Measurements from ENCODE around the gene DIO3.

DIO3 gene

DNA sequence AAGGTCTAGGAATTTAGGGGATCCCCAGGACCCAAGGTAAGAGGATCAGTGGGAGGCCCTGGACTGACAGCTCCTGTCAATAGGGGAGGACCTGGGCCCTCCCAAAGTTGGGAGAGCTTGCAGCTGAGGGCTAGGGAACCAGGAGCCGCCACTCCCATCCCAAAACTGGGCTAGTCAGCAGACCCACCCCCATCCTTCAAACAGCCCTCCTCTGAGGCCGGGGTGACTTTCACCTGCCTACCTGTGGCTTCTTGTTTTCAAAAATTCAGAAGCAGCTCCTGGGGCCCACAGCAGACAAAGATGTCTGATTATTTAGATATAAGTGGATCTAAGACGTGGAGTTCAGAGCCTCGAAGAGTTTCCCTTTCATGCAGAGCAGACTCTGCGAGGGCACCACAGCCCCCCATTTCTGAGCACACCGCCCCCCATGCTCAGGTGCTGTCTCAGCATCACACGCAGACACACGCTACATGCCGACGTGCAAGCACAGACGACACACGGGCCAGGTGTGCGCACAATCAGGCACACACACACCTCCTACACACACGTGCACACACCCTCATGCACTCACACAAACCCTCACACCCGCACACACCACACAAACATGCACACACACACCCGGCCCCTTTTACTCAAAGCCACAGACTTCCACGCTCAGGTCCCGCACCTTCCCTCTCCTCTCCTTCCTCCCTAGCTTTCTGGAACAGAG, 21.9 kb downstream of the DIO3 start:
- Histone ChIP-seq H3K4me1 (ENCODE audit: control extremely low read depth in 1 of 4, control insufficient read depth in 4 of 4, insufficient read depth in 4 of 4, low read length in 3 of 4) (peaks cover 0 to 2% (median under 1%) of the 10 kb centered on the region in 4 experiments), H3K27me3 (replicated peaks in 2 of 5; ENCODE audit: control insufficient read depth in 4 of 5, insufficient read depth in 5 of 5, low read length in 4 of 5) (peaks cover 0 to 17% (median 2%) of the 10 kb centered on the region in 5 experiments), H3K27ac (ENCODE audit: insufficient read depth in 1 of 2, low read depth in 1 of 2, low read length in 2 of 2, poor library complexity in 1 of 2, severe bottlenecking in 2 of 2) (no peak overlapping the region), H3K9me3 (ENCODE audit: control extremely low read depth in 1 of 5, control insufficient read depth in 4 of 5, insufficient read depth in 2 of 5, low read depth in 1 of 5, low read length in 4 of 5) (no peaks in the 10 kb centered on the region), H3K4me3 (ENCODE audit: control insufficient read depth in 1 of 7, extremely low read depth in 1 of 7, insufficient read depth in 4 of 7, low read depth in 2 of 7, low read length in 6 of 7) (no peak overlapping the region), H3K36me3 (ENCODE audit: control insufficient read depth in 4 of 4, insufficient read depth in 4 of 4, low read length in 3 of 4) (no peaks in the 10 kb centered on the region)
- WGBS (ENCODE audit: insufficient coverage): 84% methylated on average over 2 of the region's 18 CpGs
- DNase-seq: no peak
- POLR2A ChIA-PET: no interaction called here
- CTCF ChIA-PET: no interaction called here

DNA sequence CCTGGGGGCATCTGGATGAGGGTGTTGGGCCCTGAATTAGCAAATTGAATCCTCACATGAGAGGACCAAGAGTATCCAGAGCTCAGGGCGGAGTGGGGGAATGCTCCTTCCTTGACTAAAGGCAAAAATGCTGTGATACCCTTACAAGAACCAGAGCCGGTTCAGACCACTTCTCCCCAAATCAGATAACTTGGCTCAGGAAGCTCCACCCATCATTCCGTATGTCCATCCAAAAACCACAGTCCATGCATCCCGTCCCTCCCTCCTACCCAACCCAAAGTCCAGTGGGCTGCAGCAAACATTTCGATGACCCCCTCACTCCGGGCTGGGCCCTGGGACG, 22.4 kb downstream of the DIO3 start:
- DNase-seq: no peak
- ChIA-PET CTCF (no interaction called here), POLR2A (no interaction called here)
- WGBS (ENCODE audit: insufficient coverage): 89% methylated on average over 4 of the region's 7 CpGs
- H3K4me3 ChIP-seq (ENCODE audit: control insufficient read depth in 1 of 7, extremely low read depth in 1 of 7, insufficient read depth in 4 of 7, low read depth in 2 of 7, low read length in 6 of 7): no peak overlapping the region
- H3K36me3 ChIP-seq (ENCODE audit: control insufficient read depth in 4 of 4, insufficient read depth in 4 of 4, low read length in 3 of 4): no peaks in the 10 kb centered on the region
- no peaks in the 10 kb centered on the region for H3K9me3 ChIP-seq (ENCODE audit: control extremely low read depth in 1 of 5, control insufficient read depth in 4 of 5, insufficient read depth in 2 of 5, low read depth in 1 of 5, low read length in 4 of 5)
- no peak overlapping the region for H3K27ac ChIP-seq (ENCODE audit: insufficient read depth in 1 of 2, low read depth in 1 of 2, low read length in 2 of 2, poor library complexity in 1 of 2, severe bottlenecking in 2 of 2)
- H3K4me1 ChIP-seq (ENCODE audit: control extremely low read depth in 1 of 4, control insufficient read depth in 4 of 4, insufficient read depth in 4 of 4, low read length in 3 of 4): peaks cover 0 to 2% (median under 1%) of the 10 kb centered on the region in 4 experiments
- H3K27me3 ChIP-seq (replicated peaks in 2 of 5; ENCODE audit: control insufficient read depth in 4 of 5, insufficient read depth in 5 of 5, low read length in 4 of 5): peaks cover 0 to 17% (median 0%) of the 10 kb centered on the region in 5 experiments

DNA sequence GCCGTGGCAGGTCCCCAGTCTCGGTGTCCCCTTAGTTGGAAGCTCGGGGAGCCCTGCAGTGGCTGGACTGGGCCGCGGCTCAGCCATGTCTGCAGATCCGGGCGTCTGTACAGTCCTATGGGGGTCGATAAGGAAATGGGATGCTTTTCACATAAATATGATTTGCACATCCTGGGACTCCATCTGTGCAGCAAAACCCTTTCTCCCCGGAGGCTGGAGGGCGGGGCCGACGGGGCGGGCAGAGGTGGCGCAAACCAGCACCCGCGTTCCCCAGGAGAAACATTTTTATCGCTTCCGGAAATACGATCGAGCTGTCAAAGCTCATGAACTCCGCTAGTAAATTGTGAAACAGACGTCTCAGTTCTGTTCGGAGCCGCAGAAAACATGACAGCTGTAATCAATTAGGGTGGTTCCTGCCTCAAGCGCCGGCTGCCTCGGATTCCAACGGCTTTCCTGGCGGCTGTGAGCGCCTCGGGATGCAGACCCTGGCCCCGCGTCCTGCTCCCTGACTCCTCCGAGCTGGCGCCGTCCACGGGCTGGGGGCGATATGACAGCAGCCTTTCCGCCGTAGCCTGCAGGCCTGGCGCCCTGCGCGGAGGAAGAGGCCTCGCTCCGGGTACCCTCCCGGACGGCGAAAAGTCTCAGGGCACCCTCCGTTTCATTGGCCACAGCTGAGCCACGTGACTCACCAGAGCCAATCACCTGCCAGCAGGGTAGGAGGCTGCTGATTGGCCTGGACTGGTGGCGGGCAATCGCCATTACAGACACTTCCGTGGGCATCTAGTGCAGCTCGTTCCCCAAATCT, 23.0 kb downstream of the DIO3 start:
- H3K27ac ChIP-seq (ENCODE audit: insufficient read depth in 1 of 2, low read depth in 1 of 2, low read length in 2 of 2, poor library complexity in 1 of 2, severe bottlenecking in 2 of 2): no peak overlapping the region
- peaks cover 0 to 17% (median 0%) of the 10 kb centered on the region in 5 experiments for H3K27me3 ChIP-seq (replicated peaks in 2 of 5; ENCODE audit: control insufficient read depth in 4 of 5, insufficient read depth in 5 of 5, low read length in 4 of 5)
- ChIA-PET POLR2A (no interaction called here), CTCF (no interaction called here)
- no peak overlapping the region for H3K4me3 ChIP-seq (ENCODE audit: control insufficient read depth in 1 of 7, extremely low read depth in 1 of 7, insufficient read depth in 4 of 7, low read depth in 2 of 7, low read length in 6 of 7)
- WGBS (ENCODE audit: insufficient coverage): 85% methylated on average over 54 of the region's 54 CpGs
- no peaks in the 10 kb centered on the region for H3K9me3 ChIP-seq (ENCODE audit: control extremely low read depth in 1 of 5, control insufficient read depth in 4 of 5, insufficient read depth in 2 of 5, low read depth in 1 of 5, low read length in 4 of 5)
- H3K4me1 ChIP-seq (ENCODE audit: control extremely low read depth in 1 of 4, control insufficient read depth in 4 of 4, insufficient read depth in 4 of 4, low read length in 3 of 4): peaks cover 0 to 2% (median under 1%) of the 10 kb centered on the region in 4 experiments
- H3K36me3 ChIP-seq (ENCODE audit: control insufficient read depth in 4 of 4, insufficient read depth in 4 of 4, low read length in 3 of 4): no peaks in the 10 kb centered on the region
- DNase-seq: peak in 1 of 3 donors; percentile 52

DNA sequence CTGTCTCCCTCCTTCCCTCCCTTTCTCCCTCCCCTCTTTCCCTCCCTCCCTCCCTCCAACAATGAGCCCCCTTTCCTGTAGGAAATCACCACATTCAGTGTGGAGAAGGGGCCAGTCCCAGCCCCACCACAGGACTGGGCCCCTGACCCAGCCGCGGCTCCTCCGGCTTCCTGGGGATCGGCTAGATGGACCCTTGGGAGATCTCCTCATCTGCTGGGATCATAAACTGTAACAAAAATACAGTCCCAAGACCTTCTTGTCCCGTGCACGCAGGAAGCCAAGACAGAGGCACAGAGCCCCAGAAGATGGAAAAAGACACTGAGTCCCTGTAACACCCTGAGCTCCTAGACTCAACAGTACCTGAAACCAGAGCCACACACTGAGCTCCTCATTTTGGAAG, 23.9 kb downstream of the DIO3 start:
- Histone ChIP-seq H3K4me3 (ENCODE audit: control insufficient read depth in 1 of 7, extremely low read depth in 1 of 7, insufficient read depth in 4 of 7, low read depth in 2 of 7, low read length in 6 of 7) (no peak overlapping the region), H3K27me3 (replicated peaks in 2 of 5; ENCODE audit: control insufficient read depth in 4 of 5, insufficient read depth in 5 of 5, low read length in 4 of 5) (peaks cover 0 to 13% (median 0%) of the 10 kb centered on the region in 5 experiments), H3K4me1 (ENCODE audit: control extremely low read depth in 1 of 4, control insufficient read depth in 4 of 4, insufficient read depth in 4 of 4, low read length in 3 of 4) (peaks cover 0 to 2% (median under 1%) of the 10 kb centered on the region in 4 experiments), H3K36me3 (ENCODE audit: control insufficient read depth in 4 of 4, insufficient read depth in 4 of 4, low read length in 3 of 4) (no peaks in the 10 kb centered on the region), H3K9me3 (ENCODE audit: control extremely low read depth in 1 of 5, control insufficient read depth in 4 of 5, insufficient read depth in 2 of 5, low read depth in 1 of 5, low read length in 4 of 5) (no peaks in the 10 kb centered on the region), H3K27ac (ENCODE audit: insufficient read depth in 1 of 2, low read depth in 1 of 2, low read length in 2 of 2, poor library complexity in 1 of 2, severe bottlenecking in 2 of 2) (no peak overlapping the region)
- DNase-seq: no peak
- ChIA-PET POLR2A (no interaction called here), CTCF (no interaction called here)
- 88% methylated on average over 6 of the region's 6 CpGs for WGBS (ENCODE audit: insufficient coverage)

DNA sequence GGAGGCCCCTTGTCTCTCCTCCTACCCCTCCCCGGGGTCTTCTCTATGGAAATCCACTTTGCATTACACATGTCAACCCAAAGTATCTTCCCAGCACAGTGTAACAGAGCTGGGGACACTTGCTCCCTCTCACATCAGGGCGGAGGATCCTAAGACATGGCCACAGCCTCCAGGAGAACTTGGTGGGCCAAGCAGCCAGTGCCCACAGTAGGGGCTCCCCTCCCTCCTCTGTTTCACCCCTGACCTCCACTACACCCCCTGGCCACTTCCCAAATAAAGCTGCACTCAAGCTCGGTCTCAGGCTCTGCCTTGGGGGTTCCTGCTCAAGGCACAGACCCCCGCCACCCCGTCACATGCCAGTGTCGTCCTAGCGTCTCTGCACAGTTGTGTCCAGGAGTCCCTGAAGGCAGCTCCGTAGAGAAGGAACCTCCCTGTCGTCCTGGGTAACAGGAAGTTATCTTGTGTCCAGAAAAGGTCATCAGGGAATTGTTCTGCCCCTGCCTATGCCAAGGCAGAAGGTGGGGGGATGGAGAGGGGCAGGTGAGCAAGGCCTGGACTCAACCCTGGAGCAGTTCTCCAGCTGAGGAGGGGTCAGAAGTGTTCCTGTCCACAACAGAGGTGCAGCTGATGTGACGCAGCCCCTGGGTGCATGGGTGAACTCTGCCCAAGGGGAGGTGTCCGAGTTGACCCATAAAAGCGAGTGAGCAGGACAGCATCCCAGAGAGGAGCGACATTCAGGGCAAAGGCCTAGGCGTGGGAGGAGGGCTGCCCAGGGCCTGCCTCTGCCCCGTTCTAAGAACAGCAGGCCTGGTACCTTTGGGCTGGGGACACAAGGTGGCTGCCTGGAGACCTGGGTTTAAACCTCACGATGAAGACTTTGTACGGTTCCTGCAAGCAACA, 25.5 kb downstream of the DIO3 start:
- H3K27me3 ChIP-seq (replicated peaks in 2 of 5; ENCODE audit: control insufficient read depth in 4 of 5, insufficient read depth in 5 of 5, low read length in 4 of 5): no peaks in the 10 kb centered on the region
- WGBS (ENCODE audit: insufficient coverage): 92% methylated on average over 16 of the region's 17 CpGs
- H3K4me3 ChIP-seq (ENCODE audit: control insufficient read depth in 1 of 7, extremely low read depth in 1 of 7, insufficient read depth in 4 of 7, low read depth in 2 of 7, low read length in 6 of 7): no peak overlapping the region
- CTCF ChIA-PET: no interaction called here
- H3K27ac ChIP-seq (ENCODE audit: insufficient read depth in 1 of 2, low read depth in 1 of 2, low read length in 2 of 2, poor library complexity in 1 of 2, severe bottlenecking in 2 of 2): no peak overlapping the region
- peaks cover 0 to 2% (median under 1%) of the 10 kb centered on the region in 4 experiments for H3K4me1 ChIP-seq (ENCODE audit: control extremely low read depth in 1 of 4, control insufficient read depth in 4 of 4, insufficient read depth in 4 of 4, low read length in 3 of 4)
- H3K9me3 ChIP-seq (ENCODE audit: control extremely low read depth in 1 of 5, control insufficient read depth in 4 of 5, insufficient read depth in 2 of 5, low read depth in 1 of 5, low read length in 4 of 5): no peaks in the 10 kb centered on the region
- POLR2A ChIA-PET: no interaction called here
- DNase-seq: no peak
- H3K36me3 ChIP-seq (ENCODE audit: control insufficient read depth in 4 of 4, insufficient read depth in 4 of 4, low read length in 3 of 4): no peaks in the 10 kb centered on the region

DNA sequence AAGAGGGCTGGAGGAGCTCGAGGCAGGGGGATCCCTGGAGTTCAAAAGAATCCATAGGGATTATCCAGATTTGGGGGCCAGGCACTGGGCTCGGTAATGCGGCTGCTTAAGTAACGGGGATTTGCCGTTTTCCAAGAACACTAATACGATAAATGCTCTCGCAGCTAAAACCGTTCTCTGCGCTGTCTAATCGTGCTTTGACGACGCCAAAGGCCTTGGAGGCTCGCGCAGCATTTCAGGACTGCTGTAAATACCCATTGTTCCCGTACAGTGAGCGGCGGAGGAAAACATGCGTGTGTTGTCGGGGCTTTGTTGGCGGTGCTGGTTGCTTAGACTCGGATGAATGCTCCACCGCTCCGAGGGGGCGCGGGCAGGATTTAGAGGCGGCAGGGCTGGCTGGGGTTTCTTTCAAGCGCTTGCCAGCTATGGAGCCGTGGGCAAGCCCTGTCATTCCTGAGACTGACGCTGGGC, 26.2 kb downstream of the DIO3 start:
- H3K4me1 ChIP-seq (ENCODE audit: control extremely low read depth in 1 of 4, control insufficient read depth in 4 of 4, insufficient read depth in 4 of 4, low read length in 3 of 4): peaks cover 0 to 2% (median under 1%) of the 10 kb centered on the region in 4 experiments
- CTCF ChIA-PET: interaction anchor here (0.8 kb wide), 1 partner anchor 16 kb away, joined by 3 read pairs; no protein-coding TSS in a partner anchor
- 97% methylated on average over 27 of the region's 29 CpGs for WGBS (ENCODE audit: insufficient coverage)
- H3K36me3 ChIP-seq (ENCODE audit: control insufficient read depth in 4 of 4, insufficient read depth in 4 of 4, low read length in 3 of 4): no peaks in the 10 kb centered on the region
- no peaks in the 10 kb centered on the region for H3K9me3 ChIP-seq (ENCODE audit: control extremely low read depth in 1 of 5, control insufficient read depth in 4 of 5, insufficient read depth in 2 of 5, low read depth in 1 of 5, low read length in 4 of 5)
- H3K4me3 ChIP-seq (ENCODE audit: control insufficient read depth in 1 of 7, extremely low read depth in 1 of 7, insufficient read depth in 4 of 7, low read depth in 2 of 7, low read length in 6 of 7): no peak overlapping the region
- DNase-seq: no peak
- H3K27me3 ChIP-seq (replicated peaks in 2 of 5; ENCODE audit: control insufficient read depth in 4 of 5, insufficient read depth in 5 of 5, low read length in 4 of 5): no peaks in the 10 kb centered on the region
- POLR2A ChIA-PET: no interaction called here
- no peak overlapping the region for H3K27ac ChIP-seq (ENCODE audit: insufficient read depth in 1 of 2, low read depth in 1 of 2, low read length in 2 of 2, poor library complexity in 1 of 2, severe bottlenecking in 2 of 2)

Data from common myeloid progenitor, CD34-positive (primary cell).